NCI-H1694 (cell line): ENCODE data around the gene SYNJ1.
"Not testable (repeated sequence)": the region's sequence is repeated elsewhere in the genome, so short reads cannot be mapped to it uniquely, and the experiment has no call there.

Source experiments
- DNase-seq: peaks from one replicate; lab custom pipeline; 2025; lab: John Stamatoyannopoulos, UW

SYNJ1 gene

DNA sequence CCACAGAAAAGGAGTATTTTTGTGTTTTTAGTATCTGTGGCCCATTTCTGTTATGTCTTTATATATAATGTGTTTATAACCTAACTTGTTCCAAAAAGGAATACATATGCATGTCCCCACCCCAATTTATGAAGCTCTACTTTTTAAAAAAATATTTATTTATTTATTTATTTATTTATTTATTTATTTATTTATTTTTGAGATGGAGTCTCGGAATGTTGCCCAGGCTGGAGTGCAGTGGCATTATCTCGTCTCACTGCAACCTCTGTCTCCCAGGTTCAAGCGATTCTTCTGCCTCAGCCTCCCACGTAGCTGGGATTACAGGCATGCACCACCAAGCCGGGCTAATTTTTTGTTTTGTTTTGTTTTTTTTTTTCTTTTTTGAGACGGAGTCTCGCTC lies 32.3 kb downstream of the SYNJ1 start:
- not testable (repeated sequence) for DNase-seq

GRCh38 chr21:32693581-32693980 lies 34.2 kb downstream of the SYNJ1 start:
- no peak for DNase-seq

- DNase-seq, result no peak
Measured at GRCh38 chr21:32690085-32690484, 37.7 kb downstream of the SYNJ1 start.

DNA sequence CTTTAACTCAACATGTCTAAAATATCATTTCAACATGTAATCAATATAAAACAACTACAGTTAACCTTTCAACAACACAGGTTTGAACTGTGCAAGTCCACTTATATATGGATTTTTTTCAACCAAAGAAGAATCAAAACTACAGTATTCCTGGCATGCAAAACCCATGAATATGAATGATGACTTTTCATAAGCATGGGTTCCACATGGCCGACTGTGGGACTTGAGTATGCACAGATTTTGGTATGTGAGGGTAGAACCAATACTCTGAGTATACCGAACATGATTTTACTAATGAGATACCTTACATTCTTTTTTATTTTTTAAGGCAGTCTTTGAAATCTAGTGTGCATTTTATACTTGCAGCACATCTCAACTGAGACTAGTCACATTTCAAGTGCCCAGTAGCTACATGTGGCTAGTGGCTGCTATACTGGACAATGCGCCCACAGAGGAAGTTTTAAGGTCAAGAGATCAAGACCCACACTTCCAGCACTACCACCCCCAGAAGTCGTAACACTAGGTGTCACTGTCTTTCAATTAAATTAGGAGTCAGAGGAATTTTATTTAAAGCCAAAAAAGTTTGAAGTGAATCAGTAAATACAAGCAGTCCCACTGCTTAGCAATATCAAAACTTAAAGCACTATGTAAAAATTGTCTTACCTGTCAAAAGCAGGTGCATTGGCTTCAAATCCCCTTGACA lies 40.0 kb downstream of the SYNJ1 start:
- no peak for DNase-seq

DNA sequence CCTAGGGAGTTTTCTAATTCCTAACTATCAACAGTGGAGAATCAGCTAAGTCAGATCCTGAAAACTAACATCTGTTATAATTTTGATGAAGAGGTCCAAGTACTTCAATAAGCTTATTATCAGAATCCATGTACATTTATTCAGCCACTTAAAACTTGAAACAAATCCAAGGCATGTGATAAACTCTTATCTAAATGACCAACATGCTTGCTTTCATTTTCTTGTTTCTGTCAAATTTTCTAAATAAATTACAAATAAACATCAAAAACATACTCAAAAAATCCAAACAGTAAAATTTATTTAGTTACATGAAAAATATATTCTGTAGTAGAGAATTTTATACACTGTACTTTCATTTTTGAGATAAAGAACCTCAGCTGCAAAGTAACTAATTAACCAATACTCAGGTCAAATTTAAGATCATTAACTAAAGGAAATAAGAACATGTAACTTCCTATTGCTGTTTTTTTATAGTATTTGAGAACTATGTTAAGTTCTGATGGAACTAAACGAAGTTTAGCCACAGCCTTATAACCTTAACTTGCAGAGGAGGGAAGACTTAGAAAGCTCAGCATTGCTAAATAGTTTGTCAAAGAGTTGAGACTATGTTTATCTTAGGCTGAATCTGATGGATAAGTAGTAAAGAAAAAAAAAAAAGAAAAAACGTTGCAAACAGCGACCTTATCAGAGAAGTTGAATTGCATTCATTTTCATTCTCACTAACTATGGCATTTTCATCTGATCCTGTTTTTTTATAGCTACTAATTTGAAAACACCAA lies 44.9 kb downstream of the SYNJ1 start:
- no peak for DNase-seq

DNA sequence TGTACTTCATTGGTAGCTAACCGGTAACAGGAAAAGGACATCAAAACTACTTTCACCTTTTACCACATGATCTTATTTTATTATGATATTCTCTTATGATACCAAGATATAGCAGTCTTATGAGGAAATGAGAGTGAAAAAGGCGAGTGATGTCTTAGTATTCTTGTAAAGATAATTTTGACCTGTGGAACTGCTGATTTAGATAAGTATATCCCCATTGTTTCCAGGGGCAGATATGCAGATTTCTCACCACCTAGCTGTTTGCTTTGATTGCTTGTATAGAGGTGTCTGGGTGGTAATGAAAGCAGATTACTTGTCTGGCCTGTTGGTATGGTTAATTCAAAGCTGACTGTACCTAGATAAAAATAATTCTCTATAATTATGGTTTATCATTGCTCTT lies 53.1 kb downstream of the SYNJ1 start:
- no peak for DNase-seq

DNA sequence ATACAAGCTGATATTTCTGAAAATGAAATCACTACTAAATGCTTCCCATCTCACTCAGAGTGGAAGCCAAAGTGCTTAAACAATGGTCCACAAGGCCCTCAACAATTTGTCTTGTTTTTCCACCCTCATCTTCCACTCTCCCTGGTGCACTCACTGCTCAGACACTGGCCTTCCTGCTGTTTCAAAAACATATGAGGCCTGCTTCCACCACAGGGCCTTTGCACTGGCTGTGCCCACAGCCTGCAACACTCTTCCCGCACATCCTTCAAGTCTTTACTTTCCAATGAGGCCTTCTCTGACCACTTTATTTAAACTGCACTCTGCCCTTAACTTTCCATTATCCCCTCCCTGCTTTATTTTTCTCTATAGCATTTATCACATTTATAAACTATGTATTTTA lies 53.8 kb downstream of the SYNJ1 start:
- no peak for DNase-seq

DNA sequence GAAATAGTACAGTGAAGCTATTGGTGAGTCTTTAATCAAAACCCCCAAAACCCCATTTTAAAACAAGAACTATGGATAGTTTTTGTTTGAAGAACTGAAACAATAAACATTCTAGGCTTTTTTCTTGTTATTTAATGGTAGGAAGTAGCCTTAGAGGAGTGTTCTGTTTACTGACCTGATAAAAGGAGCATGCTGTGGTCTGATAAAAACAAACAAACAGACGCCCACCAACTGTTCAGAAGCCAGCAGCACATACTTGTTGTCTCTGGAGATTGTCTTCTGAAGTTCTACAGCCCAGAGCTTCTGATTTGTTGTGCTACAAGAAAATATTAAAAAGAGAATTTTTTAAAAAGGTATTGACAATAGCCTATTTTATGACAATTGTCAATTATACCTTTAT lies 61.6 kb downstream of the SYNJ1 start:
- no peak for DNase-seq

- not testable (repeated sequence) for DNase-seq
Measured at GRCh38 chr21:32664095-32664494, 63.7 kb downstream of the SYNJ1 start.

DNA sequence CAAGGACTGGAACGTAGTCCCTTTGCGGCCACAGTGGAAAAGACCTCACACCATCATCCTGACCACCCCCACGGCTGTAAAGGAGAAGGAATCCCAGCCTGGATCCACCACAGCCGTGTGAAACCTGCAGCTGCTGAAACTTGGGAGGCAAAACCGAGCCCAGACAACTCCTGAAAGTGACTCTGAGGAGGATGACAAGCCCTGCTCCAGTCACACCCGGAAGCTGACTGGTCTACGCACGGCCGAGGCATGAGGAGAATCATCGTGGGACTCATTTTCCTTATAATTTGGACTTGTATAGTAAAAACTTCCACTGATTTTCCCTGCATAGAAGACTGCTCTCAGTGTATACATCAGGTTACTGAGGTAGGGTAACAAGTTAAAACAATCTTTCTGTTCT lies 65.8 kb downstream of the SYNJ1 start:
- DNase-seq, result not testable (repeated sequence)

- DNase-seq, result not testable (repeated sequence)
Measured at GRCh38 chr21:32661026-32661782, 66.6 kb downstream of the SYNJ1 start.

DNA sequence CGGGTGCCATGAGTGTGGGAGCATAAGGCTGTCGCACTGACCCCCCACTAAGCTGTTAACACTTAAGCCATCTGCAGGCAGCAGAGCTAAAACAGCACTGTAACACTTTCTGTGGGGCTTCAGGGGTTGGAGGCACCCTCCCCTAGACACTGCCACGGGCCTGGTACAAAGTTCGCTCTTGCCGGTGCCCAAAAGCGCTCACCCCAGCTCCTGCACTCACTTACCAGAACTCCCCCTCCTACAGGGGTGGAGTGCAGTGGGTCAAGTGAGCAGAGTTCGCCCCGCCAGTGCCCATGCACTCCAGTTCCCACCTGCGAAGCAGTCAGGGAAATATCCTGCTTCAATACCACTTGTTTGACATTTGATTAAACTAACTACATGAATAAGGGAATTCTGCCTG lies 69.3 kb downstream of the SYNJ1 start:
- DNase-seq, result no peak

DNA sequence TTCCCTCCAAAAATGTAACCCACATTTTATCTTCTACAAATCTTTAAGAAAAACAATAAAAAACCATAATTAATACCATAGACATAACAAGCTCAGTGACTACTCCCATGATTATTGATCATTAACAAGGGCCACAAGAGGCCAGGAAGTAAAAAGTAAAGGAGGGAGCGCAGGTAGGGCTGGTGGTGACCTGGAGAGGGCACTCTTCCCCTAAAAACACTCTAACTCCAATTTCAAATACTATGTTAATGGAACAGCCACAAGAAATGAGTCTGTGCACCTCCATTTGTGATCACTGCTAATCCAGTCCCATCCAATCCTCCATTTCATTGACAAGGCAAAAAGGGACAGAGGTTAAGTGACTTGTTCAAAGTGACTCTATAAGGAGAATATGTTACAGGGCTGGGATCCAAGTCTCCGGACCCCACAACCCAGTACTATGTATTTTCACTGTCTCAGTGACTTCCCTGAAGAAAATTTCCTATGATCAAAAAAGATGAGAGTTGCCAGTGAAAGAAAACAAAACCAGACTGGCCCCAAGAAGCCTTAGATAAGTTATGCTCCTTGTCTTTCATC lies 74.4 kb downstream of the SYNJ1 start:
- DNase-seq, result peak; percentile 48

DNA sequence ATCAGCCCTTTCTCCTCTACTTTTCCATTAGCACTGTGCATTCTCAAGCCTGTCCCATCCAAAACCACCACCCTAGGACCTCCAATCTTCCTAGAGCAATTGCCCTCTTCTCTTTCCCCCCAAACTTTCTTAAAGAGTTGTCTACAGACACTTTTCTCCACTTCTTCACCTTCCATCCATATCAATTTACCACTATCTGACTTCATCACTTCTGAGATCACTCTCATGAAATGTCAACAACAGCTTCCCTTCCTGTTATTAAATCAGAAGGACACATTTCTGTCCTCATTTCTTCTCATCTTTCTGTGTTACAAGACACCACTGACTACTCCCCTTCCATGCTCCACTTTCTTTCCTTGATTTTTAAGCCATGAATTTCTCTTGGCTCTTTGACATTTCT lies 79.6 kb downstream of the SYNJ1 start:
- no peak for DNase-seq

DNA sequence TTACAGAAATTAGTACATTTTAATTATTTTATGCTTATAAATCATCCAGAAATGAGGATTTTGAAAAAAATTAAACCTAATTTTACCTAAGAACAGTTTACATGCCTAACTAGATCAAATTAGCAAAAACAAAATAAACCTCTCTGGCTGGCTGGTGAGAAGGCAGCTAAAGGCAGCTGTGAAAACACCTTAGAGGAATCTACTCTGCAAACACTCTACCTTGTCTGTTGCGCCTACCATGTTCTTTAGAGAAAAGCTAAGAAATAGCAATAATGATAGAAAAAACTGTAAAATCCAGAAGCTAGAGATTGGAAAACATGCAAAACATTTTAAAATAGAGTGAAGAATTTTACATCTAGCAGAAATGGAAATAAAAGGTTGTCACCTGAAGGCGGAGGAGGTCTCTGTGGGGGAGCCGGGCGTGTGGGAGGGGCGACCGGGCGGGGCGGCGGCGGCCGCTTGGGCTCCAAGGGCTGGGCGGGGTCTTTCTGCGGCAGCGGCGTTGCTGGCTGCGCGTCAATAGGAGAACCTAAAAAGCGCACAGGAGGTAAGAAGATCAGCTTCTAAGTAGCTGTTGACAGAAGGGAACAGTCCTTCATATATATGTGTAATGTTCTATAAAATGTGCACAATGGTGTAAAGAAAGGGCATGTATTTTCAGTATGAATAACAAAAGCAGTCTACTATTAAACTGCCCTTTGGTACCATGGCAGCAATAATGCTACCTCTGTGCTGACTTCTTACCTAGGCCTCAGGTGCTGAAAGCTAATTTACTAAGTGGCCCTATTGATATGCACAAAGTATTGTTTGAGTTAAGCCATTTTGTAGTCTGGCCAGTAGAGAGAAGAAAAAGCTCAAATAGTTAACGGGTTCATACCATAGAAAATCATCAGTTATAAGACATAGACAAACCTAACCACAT lies 82.3 kb downstream of the SYNJ1 start:
- no peak for DNase-seq

- DNase-seq, result no peak
Measured at GRCh38 chr21:32641710-32642698, 85.8 kb downstream of the SYNJ1 start.

DNA sequence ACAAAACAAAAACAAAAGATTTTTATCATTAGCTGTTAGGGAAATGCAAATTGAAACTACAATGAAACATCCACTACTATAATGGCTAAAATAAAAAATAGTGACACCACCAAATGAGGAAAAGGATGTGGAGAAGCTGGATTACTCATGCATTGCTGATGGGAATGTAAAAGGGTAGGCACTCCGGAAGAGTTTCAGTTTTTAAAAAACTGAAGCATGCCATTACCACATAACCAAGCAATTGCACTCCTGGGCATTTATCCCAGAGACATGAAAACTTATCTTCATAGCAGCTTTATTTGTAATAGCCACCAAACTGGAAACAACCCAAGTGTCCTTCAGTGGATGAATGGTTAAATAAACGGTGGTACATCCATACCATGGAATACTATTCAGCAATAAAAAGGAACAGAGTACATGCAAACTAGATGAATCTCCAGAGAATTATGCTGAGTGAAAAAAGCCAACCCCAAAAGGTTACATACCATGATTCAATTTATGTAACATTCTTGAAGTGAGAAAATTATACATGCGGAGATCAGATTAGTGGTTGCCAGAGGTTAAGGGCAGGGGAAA lies 101.1 kb downstream of the SYNJ1 start:
- DNase-seq, result no peak

DNA sequence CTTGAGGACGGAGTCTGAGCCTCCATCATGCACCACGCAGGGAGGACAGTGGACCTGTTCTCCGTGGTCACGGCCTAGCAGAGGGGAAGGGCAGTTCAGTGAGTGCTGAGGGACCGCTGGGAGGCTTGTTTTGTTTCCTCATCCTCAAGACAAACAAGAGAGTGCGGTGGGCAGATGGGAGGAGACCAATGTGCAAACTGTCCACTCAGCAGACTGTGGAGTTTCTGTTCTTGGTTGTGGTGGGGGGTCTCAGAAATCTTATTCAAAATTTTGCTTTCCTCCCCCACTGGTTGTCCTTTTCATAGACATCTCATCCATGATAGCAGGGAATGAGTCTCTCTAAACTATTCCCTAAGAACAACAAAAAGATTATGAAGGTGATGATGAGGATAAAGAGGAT lies 109.6 kb downstream of the SYNJ1 start:
- DNase-seq, result not testable (repeated sequence)

- no peak for DNase-seq
Measured at GRCh38 chr21:32613436-32614043, 114.3 kb downstream of the SYNJ1 start.

DNA sequence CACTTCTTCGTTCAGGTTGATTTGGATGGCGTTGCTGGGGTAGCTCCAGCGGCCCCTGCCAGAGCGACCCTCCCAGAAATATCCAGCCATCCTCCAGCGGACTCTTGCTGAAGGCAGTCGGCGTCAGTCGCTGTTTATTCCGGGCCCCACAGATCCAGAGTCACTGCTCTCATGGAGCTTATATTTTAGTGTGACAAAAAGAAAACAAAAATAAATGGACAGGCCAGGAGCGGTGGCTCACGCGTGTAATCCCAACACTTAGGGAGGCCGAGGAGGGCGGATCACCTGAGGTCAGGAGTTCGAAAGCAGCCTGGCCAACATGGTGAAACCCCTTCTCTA lies 114.8 kb downstream of the SYNJ1 start:
- no peak for DNase-seq
